B cell (primary cell): Measurements from ENCODE around the gene DCUN1D1. TPM values are rescaled to one million over a fixed set of nuclear protein-coding genes. Genes with fewer than 3 reads are reported as not detected.

Experiments used
- ATAC-seq: fragments of 200-7000 bp; cut with Tn5 transposase; one replicate; pipeline ENCODE4 v1.10.0; 2021; ENCODE audit warnings: low read depth, mild to moderate bottlenecking, moderate number of reproducible peaks, moderate library complexity
- CTCF ChIA-PET: fragments of 350-600 bp; sonication (Branson Sonifier 250); formaldehyde crosslinking; loops from one replicate; lab custom pipeline; 2021; ENCODE audit warnings: antibody characterized with exemption, inconsistent platforms; lab: Charles Lee
- POLR2A ChIA-PET: fragments of 350-600 bp; sonication (Branson Sonifier 250); formaldehyde crosslinking; loops from one replicate; lab custom pipeline; 2021; ENCODE audit warnings: antibody characterized with exemption; lab: Charles Lee
- DNase-seq: peaks from one replicate; pipeline ENCODE4 v3.0.0; 2013
- H2AFZ ChIP-seq: 2 replicates; pipeline ENCODE4 v1.6.1; 2012; ENCODE audit warnings: mild to moderate bottlenecking, low read depth, low read length; ENCODE audit not compliant: insufficient read depth, poor library complexity, severe bottlenecking
- H3K27ac ChIP-seq, 2 donors: 1 replicate in 1 of 2; 2 replicates in 1 of 2; pipeline ENCODE4 v1.5.1; 2012 to 2013; ENCODE audit warnings: low read length in 2 of 2, mild to moderate bottlenecking in 2 of 2, moderate library complexity in 1 of 2
- H3K27me3 ChIP-seq, 4 experiments: fragments of 200-600 bp in 1 of 4; sonication (generic) in 1 of 4; replicated peaks in 1 of 4; 1 replicate in 2 of 4; 2 replicates in 2 of 4; pipeline versions ENCODE4 v1.6.1 to v1.7.0; 2013 to 2016; ENCODE audit warnings: low read length in 3 of 4, mild to moderate bottlenecking in 2 of 4, mixed read lengths in 1 of 4, moderate library complexity in 1 of 4; ENCODE audit not compliant: insufficient read depth in 4 of 4, control insufficient read depth in 3 of 4; ENCODE audit errors: control extremely low read depth in 1 of 4
- H3K36me3 ChIP-seq, 2 experiments: replicated peaks in 1 of 2; 1 replicate in 1 of 2; 2 replicates in 1 of 2; pipeline versions ENCODE4 v1.6.1 to v1.7.1; 2013; ENCODE audit warnings: low read length in 1 of 2; ENCODE audit not compliant: insufficient read depth in 2 of 2, control insufficient read depth in 1 of 2; ENCODE audit errors: control extremely low read depth in 1 of 2, extremely low read depth in 1 of 2
- H3K4me1 ChIP-seq, 2 donors: fragments of 200-600 bp in 1 of 2; sonication (generic) in 1 of 2; 1 replicate in 1 of 2; 2 replicates in 1 of 2; pipeline versions ENCODE4 v1.5.1 to v1.6.1; 2013 to 2017; ENCODE audit warnings: low read length in 2 of 2; ENCODE audit not compliant: control insufficient read depth in 2 of 2, insufficient read depth in 2 of 2
- H3K4me2 ChIP-seq: replicated peaks from 2 replicates; pipeline ENCODE3; 2012; ENCODE audit warnings: mild to moderate bottlenecking, low read depth, low read length; ENCODE audit not compliant: poor library complexity, severe bottlenecking
- H3K4me3 ChIP-seq, 5 experiments: fragments of 200-600 bp in 1 of 5; sonication (generic) in 1 of 5; 1 replicate in 3 of 5; 2 replicates in 2 of 5; pipeline versions ENCODE4 v1.5.1 to v1.7.0; 2011 to 2016; ENCODE audit warnings: low read length in 4 of 5, mild to moderate bottlenecking in 4 of 5, low read depth in 2 of 5, control low read depth in 1 of 5, moderate library complexity in 1 of 5; ENCODE audit not compliant: insufficient read depth in 1 of 5; ENCODE audit errors: control extremely low read depth in 1 of 5, extremely low read depth in 1 of 5
- H3K79me2 ChIP-seq: fragments of 200-600 bp; sonication (generic); one replicate; pipeline ENCODE4 v1.6.0; 2016; ENCODE audit warnings: low read length; ENCODE audit not compliant: control insufficient read depth, insufficient read depth
- H3K9ac ChIP-seq: fragments of 200-600 bp; sonication (generic); 2 replicates; pipeline ENCODE4 v1.6.1; 2017; ENCODE audit warnings: mild to moderate bottlenecking, low read length, moderate library complexity
- H3K9me3 ChIP-seq, 3 donors: one replicate each; pipeline versions ENCODE4 v1.6.1 to v1.7.1; 2013; ENCODE audit warnings: low read length in 2 of 3; ENCODE audit not compliant: control insufficient read depth in 2 of 3, insufficient read depth in 1 of 3; ENCODE audit errors: control extremely low read depth in 1 of 3
- H4K20me1 ChIP-seq: 2 replicates; pipeline ENCODE4 v1.6.0; 2012; ENCODE audit warnings: mild to moderate bottlenecking, low read length; ENCODE audit not compliant: insufficient read depth, control insufficient read depth, poor library complexity, severe bottlenecking
- H3K27ac Mint-ChIP-seq: one replicate; pipeline ENCODE4 v1.8.0; 2021; ENCODE audit warnings: mixed read lengths
- H3K27me3 Mint-ChIP-seq: one replicate; pipeline ENCODE4 v1.8.0; 2021; ENCODE audit warnings: mixed read lengths
- H3K4me1 Mint-ChIP-seq: one replicate; pipeline ENCODE4 v1.8.0; 2021; ENCODE audit warnings: mixed read lengths
- H3K4me3 Mint-ChIP-seq: one replicate; pipeline ENCODE4 v1.8.0; 2021; ENCODE audit warnings: mixed read lengths
- H3K9me3 Mint-ChIP-seq: one replicate; pipeline ENCODE4 v1.8.0; 2022; ENCODE audit warnings: mixed read lengths; ENCODE audit not compliant: insufficient read depth
- CTCF ChIP-seq: fragments of 200-600 bp; IDR thresholded peaks from one replicate; pipeline ENCODE4 v1.8.0; 2022; ENCODE audit warnings: antibody characterized with exemption, mild to moderate bottlenecking
- EZH2 ChIP-seq: IDR thresholded peaks from 2 replicates; pipeline ENCODE4 v1.6.1; 2012; ENCODE audit warnings: borderline replicate concordance, low read depth, mild to moderate bottlenecking, moderate library complexity, low read length; ENCODE audit not compliant: insufficient read depth, poor library complexity, severe bottlenecking
- whole genome bisulfite sequencing: methylation state at CpG from one replicate; pipeline ENCODE4 v1.1.5; 2013; ENCODE audit warnings: missing lambda C conversion rate; ENCODE audit not compliant: insufficient coverage; 5-methylcytosine and 5-hydroxymethylcytosine counted together
- intact Hi-C: fragments of 100-400 bp; cut with micrococcal nuclease; formaldehyde crosslinking; loops from one replicate; pipeline ENCODE4 v1.10.0; 2022
- polyA plus RNA-seq: library from polyadenylated mRNA; depleted of rRNA; stranded (reverse); fragments of >200 nt; gene quantifications from 2 replicates; pipeline ENCODE4 v1.2.3, GENCODE V29; 2012
- total RNA-seq, 2 donors: library from RNA; stranded (reverse); fragments of 120-200 nt in 1 of 2; gene quantifications; 1 replicate in 1 of 2; 2 replicates in 1 of 2; pipeline versions ENCODE4 v1.2.3 to v1.2.4, GENCODE V29; 2013 to 2022

Gene DCUN1D1
- total and polyA plus RNA-seq, 2 donors (not counting 1 experiment from before 2014, with no cell fraction given) = 3.7 to 35.5 TPM

GRCh38 chr3:182979674-182980191, 605 bp downstream of the DCUN1D1 start:
- ATAC-seq (no peak), DNase-seq (peak; percentile 63)
- H3K27me3 ChIP-seq = no peaks in the 10 kb centered on the region
- Mint-ChIP-seq H3K4me3 (peak overlapping the region; percentile 93), H3K27me3 (no peaks in the 10 kb centered on the region), H3K9me3 (no peaks in the 10 kb centered on the region), H3K4me1 (peaks cover 35% of the 10 kb centered on the region), H3K27ac (peak overlapping the region; percentile 91)
- WGBS = 0% methylated on average over 7 of the region's 29 CpGs
- H3K79me2 ChIP-seq = peaks cover 51% of the 10 kb centered on the region
- H3K27ac ChIP-seq = peak overlapping the region in 1 of 2 donors; percentile 67
- peaks cover 18 to 21% of the 10 kb centered on the region in 2 donors for H3K4me1 ChIP-seq
- H3K9ac ChIP-seq = peak overlapping the region; percentile 86
- no peaks in the 10 kb centered on the region for H3K36me3 ChIP-seq
- peaks cover 18% of the 10 kb centered on the region for H4K20me1 ChIP-seq
- intact Hi-C loops = loop anchor here (1.0 kb wide), 1 partner anchor 120 kb away; the partner anchor contains the start of gene MCCC1
- H3K4me3 ChIP-seq = peak overlapping the region; percentile 70 to 89 (median 80)
- peak overlapping the region; percentile 80 for H2AFZ ChIP-seq
- POLR2A ChIA-PET = no interaction called here
- peak overlapping the region; percentile 96 for H3K4me2 ChIP-seq
- no peak for TF ChIP-seq CTCF
- no peak for TF ChIP-seq EZH2
- H3K9me3 ChIP-seq = no peaks in the 10 kb centered on the region
- CTCF ChIA-PET = no interaction called here

GRCh38 chr3:182979103-182979673, 1.1 kb downstream of the DCUN1D1 start:
- no peaks in the 10 kb centered on the region for H3K9me3 ChIP-seq
- WGBS = 6% methylated on average over 10 of the region's 10 CpGs
- H3K79me2 ChIP-seq = peaks cover 55% of the 10 kb centered on the region
- Mint-ChIP-seq H3K27ac (peak overlapping the region; percentile 91), H3K4me1 (peaks cover 35% of the 10 kb centered on the region), H3K4me3 (peak overlapping the region; percentile 93), H3K9me3 (no peaks in the 10 kb centered on the region), H3K27me3 (no peaks in the 10 kb centered on the region)
- ChIA-PET CTCF (no interaction called here), POLR2A (interaction anchor here (0.5 kb wide), 1 partner anchor 9 kb away, joined by 6 read pairs; no protein-coding TSS in a partner anchor)
- DNase-seq (no peak), ATAC-seq (no peak)
- H3K9ac ChIP-seq = peak overlapping the region; percentile 86
- no peak for TF ChIP-seq EZH2
- TF ChIP-seq CTCF = no peak
- intact Hi-C loops = no loop called here
- no peaks in the 10 kb centered on the region for H3K36me3 ChIP-seq
- peaks cover 18 to 21% of the 10 kb centered on the region in 2 donors for H3K4me1 ChIP-seq
- H3K27ac ChIP-seq = no peak overlapping the region
- peaks cover 18% of the 10 kb centered on the region for H4K20me1 ChIP-seq
- H3K4me2 ChIP-seq = peak overlapping the region; percentile 96
- H2AFZ ChIP-seq = peak overlapping the region; percentile 80
- peak overlapping the region; percentile 70 to 89 (median 80) for H3K4me3 ChIP-seq
- no peaks in the 10 kb centered on the region for H3K27me3 ChIP-seq
